RPMI7951 (cell line): ENCODE measurements around the gene KCNV2. TPM values are rescaled to one million over a fixed set of nuclear protein-coding genes. Genes with fewer than 3 reads are reported as not detected.

ENCODE experiments used
- DNase-seq: peaks from one replicate; pipeline ENCODE4 v3.0.0-alpha.2; 2012; ENCODE audit warnings: low read depth
- total RNA-seq: library from RNA; depleted of rRNA; stranded (reverse); fragments of >200 nt; shearing (Covaris generic); gene quantifications from 2 replicates; pipeline ENCODE4 v1.2.3, GENCODE V29; 2014

KCNV2 gene
- total RNA-seq, 1 experiment from 2014 or later, result not detected

DNA sequence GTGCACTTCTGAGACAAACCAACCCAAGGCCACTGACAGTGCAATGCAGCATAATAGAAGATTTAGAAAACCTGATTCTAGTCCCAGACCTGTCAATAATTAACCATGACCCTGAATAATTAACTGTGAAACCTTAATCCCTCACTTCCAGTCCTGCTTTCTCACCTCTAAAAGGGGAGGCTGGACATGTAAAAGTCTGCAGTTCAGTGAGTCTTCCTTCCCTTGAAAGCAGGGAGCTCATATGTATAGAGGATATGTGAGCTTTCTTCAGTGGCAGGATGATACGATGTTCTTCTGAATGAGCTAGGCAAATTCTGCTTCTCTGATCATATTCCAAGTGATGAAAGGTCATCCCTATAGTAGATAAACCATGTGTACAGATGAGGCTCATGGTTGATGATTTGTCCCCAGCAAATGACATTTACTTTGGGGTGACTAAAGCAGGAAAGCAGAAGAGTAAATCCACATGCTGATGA lies 2.9 kb downstream of the KCNV2 start:
- DNase-seq, result no peak

DNA sequence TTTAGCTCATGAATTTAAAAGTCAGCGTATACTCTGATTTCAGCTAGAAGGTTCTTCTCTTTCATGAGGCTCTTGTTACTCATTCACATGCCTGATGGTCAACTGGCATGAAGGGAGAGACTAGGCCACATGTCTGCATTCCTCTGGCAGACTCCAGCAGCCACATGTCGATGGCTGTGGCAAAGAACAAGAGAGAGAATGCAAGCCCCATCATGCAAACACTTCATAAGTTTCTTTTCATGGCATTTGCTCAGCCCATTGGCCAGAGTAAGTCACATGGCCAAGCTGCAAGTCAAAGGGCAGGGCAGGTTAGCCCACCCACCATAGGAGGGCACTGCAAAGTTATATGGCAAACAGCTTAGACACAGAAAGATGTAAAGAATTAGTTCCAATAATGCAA lies 5.4 kb downstream of the KCNV2 start:
- peak; percentile 77 for DNase-seq

GRCh38 chr9:2723376-2724065 lies 6.2 kb downstream of the KCNV2 start:
- DNase-seq, result peak; percentile 69

- DNase-seq, result no peak
Measured at GRCh38 chr9:2725126-2725525, 7.8 kb downstream of the KCNV2 start.

DNA sequence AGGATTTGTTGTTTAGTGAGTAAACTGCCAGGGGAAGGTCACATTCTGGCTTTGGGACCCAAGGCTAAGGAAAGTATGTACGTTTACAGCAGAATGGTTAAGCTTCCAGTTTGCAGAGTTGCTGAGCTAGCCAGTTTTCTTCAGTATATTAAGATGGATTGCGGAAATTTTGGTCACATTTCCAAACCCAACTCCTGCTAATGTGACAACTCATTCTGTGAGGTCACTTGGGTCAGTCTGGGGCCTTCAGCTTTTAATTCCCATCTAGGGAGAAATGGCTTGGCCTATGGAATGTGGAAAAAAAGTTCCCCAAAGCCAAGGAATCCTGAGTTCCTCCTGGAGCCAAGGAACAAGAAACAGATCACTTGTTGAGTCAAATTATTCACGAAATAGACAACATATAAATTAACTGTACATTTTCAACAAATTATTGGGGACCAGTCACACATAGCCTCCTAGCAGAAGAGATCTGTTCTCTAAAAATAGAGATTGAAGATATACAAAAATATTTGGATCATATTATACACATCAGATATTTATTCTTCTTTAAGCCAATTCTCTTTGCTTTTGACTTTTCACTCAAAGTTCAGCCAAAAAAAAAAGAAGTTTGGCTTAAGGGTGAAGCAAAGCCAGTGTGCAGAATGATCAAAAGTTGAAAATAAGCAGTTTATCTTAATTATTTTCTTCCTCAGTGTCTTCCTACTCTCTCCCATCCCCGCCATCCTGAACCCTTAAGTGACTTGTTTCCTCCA lies 8.8 kb downstream of the KCNV2 start:
- no peak for DNase-seq

DNA sequence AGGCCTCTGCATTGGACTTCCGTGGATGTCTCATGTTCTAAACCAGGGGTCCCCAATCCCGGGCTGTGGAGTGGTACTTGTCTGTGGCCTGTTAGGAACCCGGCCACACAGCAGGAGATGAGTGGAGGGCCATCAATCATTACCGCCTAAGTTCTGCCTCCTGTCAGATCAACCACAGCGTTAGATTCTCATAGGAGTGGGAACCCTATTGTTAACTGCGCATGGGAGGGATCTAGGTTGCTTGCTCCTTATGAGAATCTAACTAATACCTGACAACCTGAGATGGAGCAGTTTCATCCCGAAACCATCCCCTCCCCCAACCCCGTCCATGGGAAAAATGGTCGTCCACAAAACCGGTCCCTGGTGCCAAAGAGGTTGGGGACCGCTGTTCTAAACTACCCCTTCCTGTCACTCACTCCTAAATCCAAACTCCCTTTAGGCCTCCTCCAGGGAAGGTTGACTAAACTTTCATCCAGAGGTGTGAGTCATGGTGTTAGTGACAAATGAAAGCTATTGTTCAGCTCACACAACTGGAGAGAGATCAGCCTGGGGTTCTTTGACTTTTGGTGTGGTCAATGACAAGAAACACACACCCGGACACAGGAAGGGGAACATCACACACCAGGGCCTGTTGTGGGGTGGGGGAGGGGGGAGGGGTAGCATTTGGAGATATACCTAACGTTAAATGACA lies 9.5 kb downstream of the KCNV2 start:
- DNase-seq, result peak; percentile 62

GRCh38 chr9:2727374-2727773 lies 10.1 kb downstream of the KCNV2 start:
- no peak for DNase-seq

- peak; percentile 62 for DNase-seq
Measured at GRCh38 chr9:2727966-2728613, 10.8 kb downstream of the KCNV2 start.

DNA sequence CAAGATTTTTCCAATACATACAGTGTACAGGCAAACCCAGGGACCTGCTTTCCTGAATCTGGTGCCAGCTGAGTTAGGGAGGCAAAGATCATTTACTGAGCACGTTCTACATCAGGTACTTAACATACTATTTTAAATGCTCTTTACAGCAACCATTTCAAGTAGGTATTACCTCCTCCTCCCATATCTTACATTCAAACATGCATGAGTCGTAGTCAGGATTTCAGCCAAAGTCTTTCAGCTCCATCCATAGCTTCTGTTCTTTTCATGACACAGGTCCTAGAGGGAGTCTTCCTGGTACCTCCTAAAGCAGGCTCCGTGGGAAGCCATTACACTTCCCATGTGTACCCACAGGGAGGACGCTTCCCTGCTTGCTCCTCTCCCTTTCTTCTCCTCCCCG lies 11.7 kb downstream of the KCNV2 start:
- peak; percentile 13 for DNase-seq

- no peak for DNase-seq
Measured at GRCh38 chr9:2729721-2730120, 12.4 kb downstream of the KCNV2 start.

- no peak for DNase-seq
Measured at GRCh38 chr9:2730971-2731370, 13.7 kb downstream of the KCNV2 start.

GRCh38 chr9:2732492-2732891 lies 15.2 kb downstream of the KCNV2 start:
- DNase-seq, result no peak

DNA sequence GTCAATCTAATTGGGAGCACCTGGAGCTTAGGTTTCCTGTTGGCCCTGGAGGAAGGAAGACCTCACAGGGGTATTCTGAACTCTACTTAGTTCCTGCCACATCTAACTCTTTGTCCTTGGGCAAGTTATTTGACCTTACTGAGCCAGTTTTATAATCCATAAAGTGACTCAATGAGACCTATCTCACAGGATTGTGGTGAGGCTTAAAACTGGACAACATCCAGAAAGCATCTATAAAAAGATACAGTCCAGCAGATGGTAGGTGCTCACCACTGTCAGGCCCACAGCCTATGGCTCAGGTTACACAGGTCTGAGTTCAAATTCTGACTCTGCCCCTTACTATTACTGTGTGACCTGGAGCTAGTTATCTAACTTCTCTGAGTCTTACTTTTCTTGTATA lies 23.3 kb downstream of the KCNV2 start:
- DNase-seq, result peak; percentile 53

GRCh38 chr9:2741441-2742158 lies 24.3 kb downstream of the KCNV2 start:
- DNase-seq, result no peak

DNA sequence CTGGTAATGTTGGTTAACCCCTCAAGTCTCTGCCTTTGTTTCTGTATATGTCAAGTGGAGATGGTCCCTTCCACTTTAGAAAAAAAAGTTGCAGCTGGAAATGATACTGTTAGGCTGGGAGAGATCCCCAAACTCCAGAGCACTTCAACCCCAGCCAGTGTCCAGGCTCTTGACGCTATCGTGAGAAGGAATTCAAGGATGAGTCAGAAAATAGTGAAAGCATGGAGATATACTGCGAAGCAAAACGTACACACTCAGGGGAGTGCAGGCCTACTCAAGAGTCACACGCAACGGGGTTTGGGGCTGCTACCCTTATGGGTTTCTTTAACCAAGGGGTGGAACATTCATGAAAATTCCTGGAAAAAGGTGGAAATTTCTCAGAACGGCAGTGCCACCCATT lies 24.9 kb downstream of the KCNV2 start:
- no peak for DNase-seq

- no peak for DNase-seq
Measured at GRCh38 chr9:2743937-2744529, 26.7 kb downstream of the KCNV2 start.

- peak; percentile 17 for DNase-seq
Measured at GRCh38 chr9:2745560-2746380, 28.5 kb downstream of the KCNV2 start.

- no peak for DNase-seq
Measured at GRCh38 chr9:2749485-2749884, 32.2 kb downstream of the KCNV2 start.

DNA sequence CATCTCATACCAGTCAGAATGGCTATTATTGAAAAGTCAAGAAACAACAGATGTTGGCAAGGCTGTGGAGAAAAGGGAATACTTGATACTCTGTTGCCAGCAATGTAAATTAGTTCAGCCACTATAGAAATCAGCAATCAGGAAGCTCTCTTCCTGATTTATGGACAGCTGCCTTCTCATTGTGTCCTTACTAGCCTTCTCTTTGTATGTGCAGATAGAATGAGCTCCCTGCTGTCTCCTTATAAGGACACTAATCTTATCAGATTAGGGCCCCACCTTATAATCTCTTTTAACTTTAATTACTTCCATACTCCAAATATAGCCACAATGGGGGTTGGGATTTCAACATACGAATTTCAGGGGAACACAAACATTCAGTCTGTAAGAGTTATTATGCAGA lies 38.0 kb downstream of the KCNV2 start:
- no peak for DNase-seq
